Measurements from ENCODE around the gene RASAL2. TPM values are rescaled to one million over a fixed set of nuclear protein-coding genes. Genes with fewer than 3 reads are reported as not detected.

RASAL2 gene
- total and polyA plus RNA-seq, 2 of the 13 experiments (the other 11 are each of a cell fraction or from before 2014, with no cell fraction given) = 5.4 to 5.9 TPM

DNA sequence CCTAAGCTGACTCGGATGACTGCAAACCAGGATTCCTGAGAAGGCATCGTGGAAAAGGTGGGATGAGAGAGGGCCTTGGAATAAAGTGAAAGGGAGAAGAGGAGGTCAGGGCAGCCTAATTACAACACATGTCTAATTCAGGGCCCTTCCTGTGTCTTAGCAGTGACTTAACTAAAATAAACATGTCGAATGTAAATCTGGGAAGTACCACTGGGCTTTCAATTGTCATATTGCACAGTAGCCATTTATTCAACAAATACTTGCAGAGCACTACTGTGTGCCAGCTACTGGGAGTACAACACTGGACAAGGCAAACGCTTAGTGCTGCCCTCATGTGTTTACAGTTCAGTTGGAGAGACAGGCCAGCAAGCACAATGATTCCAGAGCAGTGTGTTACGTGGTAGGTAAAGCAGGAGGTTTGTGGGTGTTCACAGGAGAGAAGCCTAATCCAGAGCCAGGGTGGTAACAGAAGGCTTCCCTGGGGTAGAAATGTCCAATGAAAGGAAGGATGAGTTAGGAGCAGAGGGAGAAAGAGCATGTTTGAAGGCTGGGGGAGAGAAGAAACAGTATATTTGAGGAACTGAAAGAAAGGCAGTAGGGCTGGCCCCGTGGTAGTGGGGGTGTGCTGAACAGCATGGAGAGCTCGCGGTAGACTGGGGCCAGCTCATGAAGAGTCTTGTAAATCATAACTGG lies 38.0 kb upstream of the RASAL2 start (continued):
- TF ChIP-seq, protein P1, sequence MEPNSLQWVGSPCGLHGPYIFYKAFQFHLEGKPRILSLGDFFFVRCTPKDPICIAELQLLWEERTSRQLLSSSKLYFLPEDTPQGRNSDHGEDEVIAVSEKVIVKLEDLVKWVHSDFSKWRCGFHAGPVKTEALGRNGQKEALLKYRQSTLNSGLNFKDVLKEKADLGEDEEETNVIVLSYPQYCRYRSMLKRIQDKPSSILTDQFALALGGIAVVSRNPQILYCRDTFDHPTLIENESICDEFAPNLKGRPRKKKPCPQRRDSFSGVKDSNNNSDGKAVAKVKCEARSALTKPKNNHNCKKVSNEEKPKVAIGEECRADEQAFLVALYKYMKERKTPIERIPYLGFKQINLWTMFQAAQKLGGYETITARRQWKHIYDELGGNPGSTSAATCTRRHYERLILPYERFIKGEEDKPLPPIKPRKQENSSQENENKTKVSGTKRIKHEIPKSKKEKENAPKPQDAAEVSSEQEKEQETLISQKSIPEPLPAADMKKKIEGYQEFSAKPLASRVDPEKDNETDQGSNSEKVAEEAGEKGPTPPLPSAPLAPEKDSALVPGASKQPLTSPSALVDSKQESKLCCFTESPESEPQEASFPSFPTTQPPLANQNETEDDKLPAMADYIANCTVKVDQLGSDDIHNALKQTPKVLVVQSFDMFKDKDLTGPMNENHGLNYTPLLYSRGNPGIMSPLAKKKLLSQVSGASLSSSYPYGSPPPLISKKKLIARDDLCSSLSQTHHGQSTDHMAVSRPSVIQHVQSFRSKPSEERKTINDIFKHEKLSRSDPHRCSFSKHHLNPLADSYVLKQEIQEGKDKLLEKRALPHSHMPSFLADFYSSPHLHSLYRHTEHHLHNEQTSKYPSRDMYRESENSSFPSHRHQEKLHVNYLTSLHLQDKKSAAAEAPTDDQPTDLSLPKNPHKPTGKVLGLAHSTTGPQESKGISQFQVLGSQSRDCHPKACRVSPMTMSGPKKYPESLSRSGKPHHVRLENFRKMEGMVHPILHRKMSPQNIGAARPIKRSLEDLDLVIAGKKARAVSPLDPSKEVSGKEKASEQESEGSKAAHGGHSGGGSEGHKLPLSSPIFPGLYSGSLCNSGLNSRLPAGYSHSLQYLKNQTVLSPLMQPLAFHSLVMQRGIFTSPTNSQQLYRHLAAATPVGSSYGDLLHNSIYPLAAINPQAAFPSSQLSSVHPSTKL (CRISPR knock-in tag; IDR thresholded peaks at IDR 0.05) = peak; percentile 59; the same call in 1 of the 2 replicates
- TF ChIP-seq, protein P2, sequence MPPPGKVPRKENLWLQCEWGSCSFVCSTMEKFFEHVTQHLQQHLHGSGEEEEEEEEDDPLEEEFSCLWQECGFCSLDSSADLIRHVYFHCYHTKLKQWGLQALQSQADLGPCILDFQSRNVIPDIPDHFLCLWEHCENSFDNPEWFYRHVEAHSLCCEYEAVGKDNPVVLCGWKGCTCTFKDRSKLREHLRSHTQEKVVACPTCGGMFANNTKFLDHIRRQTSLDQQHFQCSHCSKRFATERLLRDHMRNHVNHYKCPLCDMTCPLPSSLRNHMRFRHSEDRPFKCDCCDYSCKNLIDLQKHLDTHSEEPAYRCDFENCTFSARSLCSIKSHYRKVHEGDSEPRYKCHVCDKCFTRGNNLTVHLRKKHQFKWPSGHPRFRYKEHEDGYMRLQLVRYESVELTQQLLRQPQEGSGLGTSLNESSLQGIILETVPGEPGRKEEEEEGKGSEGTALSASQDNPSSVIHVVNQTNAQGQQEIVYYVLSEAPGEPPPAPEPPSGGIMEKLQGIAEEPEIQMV (CRISPR knock-in tag; IDR thresholded peaks at IDR 0.05; ENCODE audit: low read depth) = no peak
- no peak for TF ChIP-seq U2AF1 (optimal IDR thresholded peaks at IDR 0.05; ENCODE audit: low read depth, low read length)
- TF ChIP-seq ZNF605 (CRISPR knock-in tag; IDR thresholded peaks at IDR 0.05) = no peak
- TF ChIP-seq ZNF781 (CRISPR knock-in tag; IDR thresholded peaks at IDR 0.05; ENCODE audit: borderline replicate concordance, not compliant biosample characterization) = peak; percentile 31
- no peak for TF ChIP-seq ZNF3 (CRISPR knock-in tag; IDR thresholded peaks at IDR 0.05)
- TF ChIP-seq SOX5 (CRISPR knock-in tag; IDR thresholded peaks at IDR 0.05; ENCODE audit: borderline replicate concordance) = no peak; the same call in 1 of the 2 replicates
- TF ChIP-seq ELF3 (CRISPR knock-in tag; IDR thresholded peaks at IDR 0.05) = peak; percentile 56; the same call in 1 of the 2 replicates
- no peak for TF ChIP-seq HMGA1 (CRISPR knock-in tag; conservative IDR thresholded peaks at IDR 0.05)
- TF ChIP-seq GFI1 (CRISPR knock-in tag; IDR thresholded peaks at IDR 0.05; ENCODE audit: borderline replicate concordance) = no peak
- TF ChIP-seq ZNF788 (CRISPR knock-in tag; IDR thresholded peaks at IDR 0.05; ENCODE audit: borderline replicate concordance) = no peak
- peak; percentile 44 for TF ChIP-seq TEAD3 (CRISPR knock-in tag; optimal IDR thresholded peaks at IDR 0.05; ENCODE audit: borderline replicate concordance)
- TF ChIP-seq NFYC (CRISPR knock-in tag; IDR thresholded peaks at IDR 0.05) = no peak
- peak; percentile 76 for TF ChIP-seq GATAD2A (CRISPR knock-in tag; IDR thresholded peaks at IDR 0.05)
- TF ChIP-seq, protein P3, sequence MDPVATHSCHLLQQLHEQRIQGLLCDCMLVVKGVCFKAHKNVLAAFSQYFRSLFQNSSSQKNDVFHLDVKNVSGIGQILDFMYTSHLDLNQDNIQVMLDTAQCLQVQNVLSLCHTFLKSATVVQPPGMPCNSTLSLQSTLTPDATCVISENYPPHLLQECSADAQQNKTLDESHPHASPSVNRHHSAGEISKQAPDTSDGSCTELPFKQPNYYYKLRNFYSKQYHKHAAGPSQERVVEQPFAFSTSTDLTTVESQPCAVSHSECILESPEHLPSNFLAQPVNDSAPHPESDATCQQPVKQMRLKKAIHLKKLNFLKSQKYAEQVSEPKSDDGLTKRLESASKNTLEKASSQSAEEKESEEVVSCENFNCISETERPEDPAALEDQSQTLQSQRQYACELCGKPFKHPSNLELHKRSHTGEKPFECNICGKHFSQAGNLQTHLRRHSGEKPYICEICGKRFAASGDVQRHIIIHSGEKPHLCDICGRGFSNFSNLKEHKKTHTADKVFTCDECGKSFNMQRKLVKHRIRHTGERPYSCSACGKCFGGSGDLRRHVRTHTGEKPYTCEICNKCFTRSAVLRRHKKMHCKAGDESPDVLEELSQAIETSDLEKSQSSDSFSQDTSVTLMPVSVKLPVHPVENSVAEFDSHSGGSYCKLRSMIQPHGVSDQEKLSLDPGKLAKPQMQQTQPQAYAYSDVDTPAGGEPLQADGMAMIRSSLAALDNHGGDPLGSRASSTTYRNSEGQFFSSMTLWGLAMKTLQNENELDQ (CRISPR knock-in tag; IDR thresholded peaks at IDR 0.05; ENCODE audit: borderline replicate concordance) = no peak
- TF ChIP-seq, protein P4, sequence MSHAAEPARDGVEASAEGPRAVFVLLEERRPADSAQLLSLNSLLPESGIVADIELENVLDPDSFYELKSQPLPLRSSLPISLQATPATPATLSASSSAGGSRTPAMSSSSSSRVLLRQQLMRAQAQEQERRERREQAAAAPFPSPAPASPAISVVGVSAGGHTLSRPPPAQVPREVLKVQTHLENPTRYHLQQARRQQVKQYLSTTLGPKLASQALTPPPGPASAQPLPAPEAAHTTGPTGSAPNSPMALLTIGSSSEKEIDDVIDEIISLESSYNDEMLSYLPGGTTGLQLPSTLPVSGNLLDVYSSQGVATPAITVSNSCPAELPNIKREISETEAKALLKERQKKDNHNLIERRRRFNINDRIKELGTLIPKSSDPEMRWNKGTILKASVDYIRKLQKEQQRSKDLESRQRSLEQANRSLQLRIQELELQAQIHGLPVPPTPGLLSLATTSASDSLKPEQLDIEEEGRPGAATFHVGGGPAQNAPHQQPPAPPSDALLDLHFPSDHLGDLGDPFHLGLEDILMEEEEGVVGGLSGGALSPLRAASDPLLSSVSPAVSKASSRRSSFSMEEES (CRISPR knock-in tag; IDR thresholded peaks at IDR 0.05) = no peak
- no peak for TF ChIP-seq YEATS4 (CRISPR knock-in tag; IDR thresholded peaks at IDR 0.05; ENCODE audit: borderline replicate concordance)
- no peak for TF ChIP-seq ZNF225 (CRISPR knock-in tag; IDR thresholded peaks at IDR 0.05)
- TF ChIP-seq BCL6 (CRISPR knock-in tag; IDR thresholded peaks at IDR 0.05) = no peak; the same call in 1 of the 2 replicates
- no peak for TF ChIP-seq TCF7L2 (IDR thresholded peaks at IDR 0.05; ENCODE audit: low read depth, low read length)
- no peak for TF ChIP-seq ZNF772 (CRISPR knock-in tag; IDR thresholded peaks at IDR 0.05)
- TF ChIP-seq ZNF230 (CRISPR knock-in tag; IDR thresholded peaks at IDR 0.05) = no peak; the same call in 1 of the 2 replicates
- TF ChIP-seq FOSL2 (CRISPR knock-in tag; IDR thresholded peaks at IDR 0.05) = peak; percentile 52

All from HepG2 (cell line).